Endothelial cell of umbilical vein (primary cell): ENCODE data around the gene DUSP5. TPM values are rescaled to one million over a fixed set of nuclear protein-coding genes. Genes with fewer than 3 reads are reported as not detected.

Experiments
- BruUV-seq: library from RNA; stranded (reverse); fragments of 400-500 nt; replicated peaks from 2 replicates; lab custom pipeline; 2021; lab: Mats Ljungman, UMichigan
- CTCF ChIA-PET: fragments of 300-600, 350-600 bp; sonication (Branson Sonifier 250); formaldehyde crosslinking; loops from one replicate; lab custom pipeline; 2021; ENCODE audit warnings: antibody characterized with exemption, inconsistent platforms; lab: Charles Lee
- POLR2A ChIA-PET: fragments of 300-600, 350-600 bp; sonication (Branson Sonifier 250); formaldehyde crosslinking; loops from one replicate; lab custom pipeline; 2021; ENCODE audit warnings: antibody characterized with exemption, inconsistent platforms; lab: Charles Lee
- DNase-seq: peaks from one replicate; pipeline ENCODE4 v3.0.0-alpha.2; 2011; ENCODE audit warnings: low read depth, low spot score
- FAIRE-seq: peaks from 2 replicates; lab custom pipeline; 2011; peaks lifted over from hg19 to GRCh38; lab: Jason Lieb, UNC
- H2AFZ ChIP-seq: 2 replicates; pipeline ENCODE4 v1.6.0; 2012; ENCODE audit warnings: low read depth, low read length, control low read depth, inconsistent platforms
- H3K27ac ChIP-seq: 2 replicates; pipeline ENCODE4 v1.5.1; 2011; ENCODE audit warnings: low read depth, mild to moderate bottlenecking, control low read depth, low read length, moderate library complexity; ENCODE audit not compliant: insufficient read depth
- H3K27me3 ChIP-seq, 2 experiments: 2 replicates each; pipeline versions ENCODE4 v1.6.0 to v1.6.1; 2011; ENCODE audit warnings: low read length in 2 of 2, mixed read lengths in 1 of 2; ENCODE audit not compliant: control insufficient read depth in 2 of 2, insufficient read depth in 2 of 2
- H3K36me3 ChIP-seq, 2 experiments: 2 replicates in 1 of 2; 3 replicates in 1 of 2; pipeline ENCODE4 v1.5.1; 2011; ENCODE audit warnings: low read length in 2 of 2, mild to moderate bottlenecking in 1 of 2, moderate library complexity in 1 of 2; ENCODE audit not compliant: control insufficient read depth in 2 of 2, insufficient read depth in 2 of 2; ENCODE audit errors: extremely low read depth in 1 of 2
- H3K4me1 ChIP-seq: 3 replicates; pipeline ENCODE4 v1.5.1; 2011; ENCODE audit warnings: mild to moderate bottlenecking, low read length; ENCODE audit not compliant: control insufficient read depth, insufficient read depth; ENCODE audit errors: extremely low read depth
- H3K4me2 ChIP-seq: 2 replicates; pipeline ENCODE4 v1.6.1; 2011; ENCODE audit warnings: low read length, control low read depth, mixed read lengths; ENCODE audit not compliant: insufficient read depth
- H3K4me3 ChIP-seq, 3 experiments: fragments of 200-600 bp in 1 of 3; sonication (generic), shearing (Covaris generic) in 1 of 3; replicated peaks in 1 of 3; 2 replicates each; pipeline ENCODE4 v1.5.1; 2011 to 2016; ENCODE audit warnings: control low read depth in 3 of 3, low read length in 3 of 3, mild to moderate bottlenecking in 2 of 3, inconsistent platforms in 1 of 3, low read depth in 1 of 3, moderate library complexity in 1 of 3; ENCODE audit not compliant: insufficient read depth in 1 of 3
- H3K79me2 ChIP-seq: 2 replicates; pipeline ENCODE4 v1.6.0; 2012; ENCODE audit warnings: low read length, inconsistent platforms; ENCODE audit not compliant: control insufficient read depth, insufficient read depth
- H3K9ac ChIP-seq: replicated peaks from 2 replicates; pipeline ENCODE3; 2011; ENCODE audit warnings: low read length, control low read depth; ENCODE audit not compliant: insufficient read depth; ENCODE audit errors: extremely low read depth
- H3K9me1 ChIP-seq: replicated peaks from 3 replicates; pipeline ENCODE4 v1.6.0; 2011; ENCODE audit warnings: mild to moderate bottlenecking, low read length; ENCODE audit not compliant: control insufficient read depth, insufficient read depth; ENCODE audit errors: extremely low read depth
- H3K9me3 ChIP-seq: replicated peaks from 2 replicates; pipeline ENCODE4 v1.5.1; 2012; ENCODE audit warnings: low read length, inconsistent platforms; ENCODE audit not compliant: control insufficient read depth, insufficient read depth
- H4K20me1 ChIP-seq: replicated peaks from 2 replicates; pipeline ENCODE3; 2011; ENCODE audit warnings: mild to moderate bottlenecking, low read length; ENCODE audit not compliant: control insufficient read depth, insufficient read depth; ENCODE audit errors: extremely low read depth
- FOS ChIP-seq: IDR thresholded peaks from 2 replicates; pipeline ENCODE4 v1.6.1; 2011; ENCODE audit warnings: mild to moderate bottlenecking, low read length, moderate library complexity, borderline replicate concordance; ENCODE audit not compliant: insufficient read depth
- GATA2 ChIP-seq: IDR thresholded peaks from 2 replicates; pipeline ENCODE4 v1.7.0; 2011; ENCODE audit warnings: low read depth, mild to moderate bottlenecking, moderate library complexity, mixed read lengths, low read length; ENCODE audit not compliant: insufficient read length, insufficient read depth
- POLR2A ChIP-seq: IDR thresholded peaks from 2 replicates; pipeline ENCODE4 v1.6.1; 2012; ENCODE audit warnings: low read depth, mild to moderate bottlenecking, control low read depth, low read length
- dilution Hi-C: fragments of 300-500 bp; cut with MboI; formaldehyde crosslinking; loops from one replicate; pipeline ENCODE4 v1.15.0; 2019; ENCODE audit warnings: low sequenced_read_pairs; ENCODE audit not compliant: extremely low pct_ligation_motif_present
- intact Hi-C: fragments of 100-400 bp; cut with micrococcal nuclease; formaldehyde crosslinking; loops from one replicate; pipeline ENCODE4 v1.10.0; 2022
- polyA plus RNA-seq, 4 experiments: library from polyadenylated mRNA; depleted of rRNA in 3 of 4; stranded (reverse) in 3 of 4; unstranded in 1 of 4; fragments of >200 nt; gene quantifications; 2 replicates each; pipeline versions ENCODE4 v1.2.1 to v1.2.3, GENCODE V29; 2011 to 2012; ENCODE audit warnings: missing spikeins in 1 of 4
- total RNA-seq: library from RNA; stranded (reverse); gene quantifications from 2 replicates; pipeline ENCODE4 v1.2.3, GENCODE V29; 2021
- TF ChIP-seq, protein P1 (sequence below), 2 donors: IDR thresholded peaks; 1 replicate in 1 of 2; 2 replicates in 1 of 2; pipeline ENCODE4 v1.5.1; 2011; ENCODE audit warnings: low read length in 2 of 2, mild to moderate bottlenecking in 2 of 2, moderate library complexity in 2 of 2, control low read depth in 1 of 2, inconsistent platforms in 1 of 2, low read depth in 1 of 2; ENCODE audit not compliant: insufficient read depth in 1 of 2; ENCODE audit errors: extremely low read depth in 1 of 2

The DUSP5 gene
- total and polyA plus RNA-seq, 2 donors (not counting 3 experiments of a cell fraction or from before 2014, with no cell fraction given), result 12.2 to 25.2 TPM

DNA sequence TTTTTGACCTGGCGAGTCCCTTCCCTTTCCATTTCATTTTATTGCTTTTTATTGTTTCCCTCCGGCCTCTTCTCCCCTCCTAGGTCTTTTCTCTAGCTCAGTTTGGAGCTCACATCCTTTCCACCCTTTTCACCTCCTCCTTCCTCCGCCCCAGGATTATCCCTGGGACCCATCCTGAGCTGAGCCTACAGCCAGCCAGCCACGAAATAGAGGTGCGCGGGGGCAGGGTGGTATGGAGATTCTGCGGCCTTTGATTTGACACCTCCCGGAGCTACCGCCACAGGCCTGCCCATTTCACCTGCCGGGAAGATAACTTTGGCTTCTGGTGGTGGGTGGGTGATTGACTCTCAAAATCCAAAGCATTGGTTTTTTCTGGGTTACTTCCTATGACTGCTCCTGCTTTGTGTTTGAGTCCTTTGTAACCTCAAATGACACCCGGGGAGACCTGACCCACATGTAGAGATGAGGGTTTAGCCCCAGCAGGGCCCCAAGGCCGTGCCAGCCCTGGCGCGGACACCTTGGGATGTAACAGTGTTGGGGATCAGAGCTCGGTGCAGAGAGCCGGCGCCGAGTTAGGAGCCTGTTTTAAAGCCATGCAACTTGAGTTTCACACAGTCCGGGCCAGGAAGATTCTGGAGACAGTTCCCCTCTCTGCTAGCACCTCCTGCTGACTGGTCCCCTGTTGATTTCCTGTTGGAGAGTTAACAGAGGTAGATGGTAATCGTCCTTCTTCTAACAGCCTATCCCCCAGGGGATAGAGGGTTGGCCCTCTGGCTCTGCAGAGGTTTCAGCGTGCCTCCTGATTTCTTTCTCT is 1.5 kb downstream of the DUSP5 start:
- Histone ChIP-seq H3K9me3 (no peaks in the 10 kb centered on the region), H3K79me2 (peaks cover 65% of the 10 kb centered on the region), H3K4me1 (peaks cover 64% of the 10 kb centered on the region), H3K27me3 (no peaks in the 10 kb centered on the region), H3K4me2 (peak overlapping the region; percentile 91), H3K4me3 (peak overlapping the region; percentile 58 to 81 (median 77)), H3K27ac (peak overlapping the region; percentile 92), H2AFZ (no peak overlapping the region), H3K9ac (peak overlapping the region; percentile 96), H3K36me3 (no peaks in the 10 kb centered on the region), H3K9me1 (no peaks in the 10 kb centered on the region), H4K20me1 (no peaks in the 10 kb centered on the region)
- peak; percentile 59 for DNase-seq
- peak; percentile 72 for FAIRE-seq
- TF ChIP-seq, protein P1, sequence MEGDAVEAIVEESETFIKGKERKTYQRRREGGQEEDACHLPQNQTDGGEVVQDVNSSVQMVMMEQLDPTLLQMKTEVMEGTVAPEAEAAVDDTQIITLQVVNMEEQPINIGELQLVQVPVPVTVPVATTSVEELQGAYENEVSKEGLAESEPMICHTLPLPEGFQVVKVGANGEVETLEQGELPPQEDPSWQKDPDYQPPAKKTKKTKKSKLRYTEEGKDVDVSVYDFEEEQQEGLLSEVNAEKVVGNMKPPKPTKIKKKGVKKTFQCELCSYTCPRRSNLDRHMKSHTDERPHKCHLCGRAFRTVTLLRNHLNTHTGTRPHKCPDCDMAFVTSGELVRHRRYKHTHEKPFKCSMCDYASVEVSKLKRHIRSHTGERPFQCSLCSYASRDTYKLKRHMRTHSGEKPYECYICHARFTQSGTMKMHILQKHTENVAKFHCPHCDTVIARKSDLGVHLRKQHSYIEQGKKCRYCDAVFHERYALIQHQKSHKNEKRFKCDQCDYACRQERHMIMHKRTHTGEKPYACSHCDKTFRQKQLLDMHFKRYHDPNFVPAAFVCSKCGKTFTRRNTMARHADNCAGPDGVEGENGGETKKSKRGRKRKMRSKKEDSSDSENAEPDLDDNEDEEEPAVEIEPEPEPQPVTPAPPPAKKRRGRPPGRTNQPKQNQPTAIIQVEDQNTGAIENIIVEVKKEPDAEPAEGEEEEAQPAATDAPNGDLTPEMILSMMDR (IDR thresholded peaks at IDR 0.05; ENCODE audit: extremely low read depth in 1 of 2, insufficient read depth in 1 of 2, low read depth in 1 of 2, low read length in 2 of 2), result peak in 1 of 2 donors; percentile 22
- TF ChIP-seq FOS (no peak), POLR2A (no peak), GATA2 (peak; percentile 53)
- intact Hi-C loops, result loop anchor here (5.0 kb wide), 1 partner anchor 87 kb away; no protein-coding TSS in a partner anchor
- dilution Hi-C loops, result no loop called here
- TSS peak; percentile 34 for BruUV-seq
- CTCF ChIA-PET, result interaction anchor here (0.7 to 16.9 kb wide), 20 partner anchors 14 to 192 kb away, joined by 3 to 268 read pairs (median 6); no protein-coding TSS in a partner anchor
- POLR2A ChIA-PET, result interaction anchor here (0.6 to 1.6 kb wide), 8 partner anchors 23 to 146 kb away, joined by 3 to 4 read pairs (median 3); no protein-coding TSS in a partner anchor
